Liver (tissue), 9 donors: ENCODE measurements around the gene TANGO6. TPM values are rescaled to one million over a fixed set of nuclear protein-coding genes. Genes with fewer than 3 reads are reported as not detected.

Source experiments
- DNase-seq: peaks from one replicate; pipeline ENCODE4 v3.0.0-alpha.2; 2017; ENCODE audit warnings: low spot score
- H3K27ac ChIP-seq, 2 donors: one replicate each; pipeline ENCODE4 v1.7.0; 2013; ENCODE audit warnings: inconsistent platforms in 2 of 2, low read length in 2 of 2, control low read depth in 1 of 2, low read depth in 1 of 2, mild to moderate bottlenecking in 1 of 2
- H3K27me3 ChIP-seq, 4 donors: one replicate each; pipeline versions ENCODE4 v1.6.1 to v1.7.0; 2013; ENCODE audit warnings: low read length in 3 of 4, inconsistent platforms in 1 of 4, mild to moderate bottlenecking in 1 of 4, moderate library complexity in 1 of 4; ENCODE audit not compliant: control insufficient read depth in 4 of 4, insufficient read depth in 4 of 4
- H3K36me3 ChIP-seq, 4 donors: one replicate each; pipeline versions ENCODE4 v1.6.1 to v1.7.0; 2013; ENCODE audit warnings: low read length in 3 of 4, mild to moderate bottlenecking in 3 of 4, low read depth in 1 of 4, moderate library complexity in 1 of 4; ENCODE audit not compliant: control insufficient read depth in 4 of 4, insufficient read depth in 3 of 4
- H3K4me1 ChIP-seq, 4 donors: one replicate each; pipeline versions ENCODE4 v1.6.1 to v1.7.0; 2013; ENCODE audit warnings: low read length in 3 of 4, mild to moderate bottlenecking in 3 of 4, moderate library complexity in 1 of 4; ENCODE audit not compliant: control insufficient read depth in 4 of 4, insufficient read depth in 4 of 4
- H3K4me3 ChIP-seq, 3 donors: one replicate each; pipeline versions ENCODE4 v1.6.1 to v1.7.0; 2013; ENCODE audit warnings: low read length in 3 of 3, control low read depth in 1 of 3, low read depth in 1 of 3, mild to moderate bottlenecking in 1 of 3
- H3K9ac ChIP-seq, 2 donors: one replicate each; pipeline ENCODE4 v1.7.0; 2013; ENCODE audit warnings: low read length in 2 of 2, mild to moderate bottlenecking in 2 of 2, moderate library complexity in 2 of 2, control low read depth in 1 of 2, low read depth in 1 of 2
- H3K9me3 ChIP-seq, 4 donors: one replicate each; pipeline versions ENCODE4 v1.6.1 to v1.7.0; 2013; ENCODE audit warnings: low read length in 3 of 4; ENCODE audit not compliant: control insufficient read depth in 4 of 4
- CTCF ChIP-seq: fragments of 150-350 bp; IDR thresholded peaks from 2 replicates; pipeline ENCODE4 v1.5.1; 2017; ENCODE audit warnings: improper control_type of control experiment, low read depth, low read length; ENCODE audit not compliant: missing input control
- EGR1 ChIP-seq, 2 donors: IDR thresholded peaks; 2 replicates each; pipeline ENCODE4 v1.6.1; 2016 to 2018; ENCODE audit warnings: antibody characterized with exemption in 2 of 2, low read depth in 2 of 2
- FOXA1 ChIP-seq: IDR thresholded peaks from 2 replicates; pipeline ENCODE4 v1.6.1; 2016; ENCODE audit warnings: antibody characterized with exemption
- FOXA2 ChIP-seq: IDR thresholded peaks from 2 replicates; pipeline ENCODE4 v1.6.1; 2016; ENCODE audit warnings: antibody characterized with exemption
- HNF4A ChIP-seq, 2 donors: conservative IDR thresholded peaks; 2 replicates each; pipeline ENCODE4 v1.6.1; 2016; ENCODE audit warnings: antibody characterized with exemption in 2 of 2, mild to moderate bottlenecking in 2 of 2
- MAX ChIP-seq: IDR thresholded peaks from 2 replicates; pipeline ENCODE4 v1.6.1; 2016; ENCODE audit warnings: antibody characterized with exemption
- NR2F2 ChIP-seq: IDR thresholded peaks from 2 replicates; pipeline ENCODE4 v1.6.1; 2016; ENCODE audit warnings: antibody characterized with exemption
- RXRA ChIP-seq, 2 donors: IDR thresholded peaks; 2 replicates each; pipeline ENCODE4 v1.6.1; 2017 to 2018; ENCODE audit warnings: antibody characterized with exemption in 2 of 2, mild to moderate bottlenecking in 1 of 2
- SP1 ChIP-seq: IDR thresholded peaks from 2 replicates; pipeline ENCODE4 v1.6.1; 2018; ENCODE audit warnings: antibody characterized with exemption, mild to moderate bottlenecking
- YY1 ChIP-seq: IDR thresholded peaks from 2 replicates; pipeline ENCODE4 v1.6.1; 2016; ENCODE audit warnings: antibody characterized with exemption, mild to moderate bottlenecking
- ZBTB33 ChIP-seq: IDR thresholded peaks from 2 replicates; pipeline ENCODE4 v1.6.1; 2016; ENCODE audit warnings: antibody characterized with exemption
- WGBS: extraction: QIAGEN DNeasy Blood & Tissue Kit; methylation state at CpG from one replicate; pipeline ENCODE4 v1.1.7; 2013; 5-methylcytosine and 5-hydroxymethylcytosine counted together
- polyA plus RNA-seq, 2 donors: library from polyadenylated mRNA; stranded (reverse) in 1 of 2; unstranded in 1 of 2; fragments of 200-250 nt in 1 of 2; fragments of >200 nt in 1 of 2; fragmentation: Nextera tagmentation in 1 of 2; extraction: Ambion mirVana in 1 of 2; gene quantifications; one replicate each; pipeline versions ENCODE4 v1.2.1 to v1.2.3, GENCODE V29; 2013 to 2015
- total RNA-seq, 2 donors: library from RNA; depleted of rRNA; stranded (reverse); fragments of >200 nt; gene quantifications; one replicate each; pipeline ENCODE4 v1.2.3, GENCODE V29; 2014
- TF ChIP-seq, protein P1 (sequence below): IDR thresholded peaks from 2 replicates; pipeline ENCODE4 v1.6.1; 2016; ENCODE audit warnings: antibody characterized with exemption, mild to moderate bottlenecking
- TF ChIP-seq, protein P2 (sequence below): IDR thresholded peaks from 2 replicates; pipeline ENCODE4 v1.6.1; 2016; ENCODE audit warnings: antibody characterized with exemption
- donor health status: healthy.
- donor health status: healthy.
- donor health status: healthy.
- donor health status: healthy.
- donor health status: healthy.

TANGO6 gene
- total and polyA plus RNA-seq, 4 donors: 6.8 to 40.6 (median 10.5) TPM

DNA sequence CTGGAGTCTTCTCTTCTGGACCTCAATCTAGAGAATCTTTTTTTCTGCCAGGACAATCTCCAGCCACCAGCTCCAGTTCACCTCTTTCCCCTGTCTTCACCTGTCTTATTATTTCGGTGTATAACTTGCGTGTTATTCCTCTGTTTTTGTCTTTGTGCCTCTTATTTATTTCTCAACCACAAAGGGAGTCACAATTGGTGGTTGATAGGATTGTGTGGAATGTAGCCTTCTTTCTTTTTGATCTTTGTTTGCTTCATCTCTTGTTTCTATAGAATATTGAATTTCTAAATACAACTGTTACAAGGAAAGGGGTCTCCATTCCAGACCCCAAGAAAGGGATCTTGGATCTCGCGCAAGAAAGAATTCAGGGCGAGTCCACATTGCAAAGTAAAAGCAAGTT, 226.2 kb downstream of the TANGO6 start (continued):
- TF ChIP-seq, protein P1, sequence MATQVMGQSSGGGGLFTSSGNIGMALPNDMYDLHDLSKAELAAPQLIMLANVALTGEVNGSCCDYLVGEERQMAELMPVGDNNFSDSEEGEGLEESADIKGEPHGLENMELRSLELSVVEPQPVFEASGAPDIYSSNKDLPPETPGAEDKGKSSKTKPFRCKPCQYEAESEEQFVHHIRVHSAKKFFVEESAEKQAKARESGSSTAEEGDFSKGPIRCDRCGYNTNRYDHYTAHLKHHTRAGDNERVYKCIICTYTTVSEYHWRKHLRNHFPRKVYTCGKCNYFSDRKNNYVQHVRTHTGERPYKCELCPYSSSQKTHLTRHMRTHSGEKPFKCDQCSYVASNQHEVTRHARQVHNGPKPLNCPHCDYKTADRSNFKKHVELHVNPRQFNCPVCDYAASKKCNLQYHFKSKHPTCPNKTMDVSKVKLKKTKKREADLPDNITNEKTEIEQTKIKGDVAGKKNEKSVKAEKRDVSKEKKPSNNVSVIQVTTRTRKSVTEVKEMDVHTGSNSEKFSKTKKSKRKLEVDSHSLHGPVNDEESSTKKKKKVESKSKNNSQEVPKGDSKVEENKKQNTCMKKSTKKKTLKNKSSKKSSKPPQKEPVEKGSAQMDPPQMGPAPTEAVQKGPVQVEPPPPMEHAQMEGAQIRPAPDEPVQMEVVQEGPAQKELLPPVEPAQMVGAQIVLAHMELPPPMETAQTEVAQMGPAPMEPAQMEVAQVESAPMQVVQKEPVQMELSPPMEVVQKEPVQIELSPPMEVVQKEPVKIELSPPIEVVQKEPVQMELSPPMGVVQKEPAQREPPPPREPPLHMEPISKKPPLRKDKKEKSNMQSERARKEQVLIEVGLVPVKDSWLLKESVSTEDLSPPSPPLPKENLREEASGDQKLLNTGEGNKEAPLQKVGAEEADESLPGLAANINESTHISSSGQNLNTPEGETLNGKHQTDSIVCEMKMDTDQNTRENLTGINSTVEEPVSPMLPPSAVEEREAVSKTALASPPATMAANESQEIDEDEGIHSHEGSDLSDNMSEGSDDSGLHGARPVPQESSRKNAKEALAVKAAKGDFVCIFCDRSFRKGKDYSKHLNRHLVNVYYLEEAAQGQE: no peak
- no peak for TF ChIP-seq SP1
- no peak for TF ChIP-seq FOXA2
- no peak for TF ChIP-seq YY1

DNA sequence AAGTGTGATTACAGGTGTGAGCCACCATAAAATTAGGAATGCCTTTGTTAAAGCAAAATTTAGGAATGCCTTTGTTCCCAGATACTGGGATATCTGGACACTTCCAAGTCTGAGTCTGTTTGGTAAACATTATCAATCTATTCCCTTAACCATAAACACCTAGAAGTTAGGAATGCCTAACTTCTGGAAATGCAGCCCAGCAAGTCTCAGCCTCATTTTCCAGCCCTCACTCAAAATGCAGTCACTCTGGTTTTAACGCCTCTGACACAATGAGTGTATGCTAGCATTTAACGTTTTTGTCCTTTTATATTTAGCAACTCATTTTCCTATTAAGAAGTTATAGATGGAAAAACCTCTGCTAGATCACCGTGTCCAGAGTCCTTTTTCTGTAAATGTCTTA, 227.7 kb downstream of the TANGO6 start:
- TF ChIP-seq ZBTB33 (no peak), NR2F2 (no peak), RXRA (IDR thresholded peaks at IDR 0.05) (no peak), EGR1 (IDR thresholded peaks at IDR 0.05; ENCODE audit: low read depth in 2 of 2) (no peak), YY1 (no peak), MAX (no peak), CTCF (no peak), HNF4A (conservative IDR thresholded peaks at IDR 0.05) (no peak), SP1 (no peak)
- TF ChIP-seq, protein P2, sequence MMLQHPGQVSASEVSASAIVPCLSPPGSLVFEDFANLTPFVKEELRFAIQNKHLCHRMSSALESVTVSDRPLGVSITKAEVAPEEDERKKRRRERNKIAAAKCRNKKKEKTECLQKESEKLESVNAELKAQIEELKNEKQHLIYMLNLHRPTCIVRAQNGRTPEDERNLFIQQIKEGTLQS: no peak
- H3K9ac ChIP-seq: no peak overlapping the region
- no peak for DNase-seq
- 86% methylated on average over 3 of the region's 3 CpGs for WGBS
- H3K27ac ChIP-seq: no peak overlapping the region
- no peaks in the 10 kb centered on the region for H3K36me3 ChIP-seq
- H3K4me1 ChIP-seq: no peaks in the 10 kb centered on the region
- no peak overlapping the region for H3K4me3 ChIP-seq
- H3K27me3 ChIP-seq: no peaks in the 10 kb centered on the region
- H3K9me3 ChIP-seq: no peaks in the 10 kb centered on the region

GRCh38 chr16:69072640-69072974, 229.3 kb downstream of the TANGO6 start:
- TF ChIP-seq, protein P1: no peak
- TF ChIP-seq HNF4A (conservative IDR thresholded peaks at IDR 0.05): no peak
- TF ChIP-seq NR2F2: no peak
- no peak for TF ChIP-seq FOXA1
- 86% methylated on average over 2 of the region's 2 CpGs for WGBS
- Histone ChIP-seq H3K9me3 (no peaks in the 10 kb centered on the region), H3K36me3 (no peaks in the 10 kb centered on the region), H3K27ac (no peak overlapping the region), H3K4me3 (no peak overlapping the region), H3K4me1 (no peaks in the 10 kb centered on the region), H3K27me3 (no peaks in the 10 kb centered on the region), H3K9ac (no peak overlapping the region)
- no peak for DNase-seq
